ENCODE data around the gene CSH2.

CSH2 gene

GRCh38 chr17:63830904-63831491 lies 42.5 kb downstream of the CSH2 start:
- Histone ChIP-seq H3K27ac (ENCODE audit: low read depth, low read length) (no peak overlapping the region), H3K9me3 (ENCODE audit: control insufficient read depth, insufficient read depth, low read length) (no peaks in the 10 kb centered on the region), H3K9me2 (replicated peaks; ENCODE audit: control insufficient read depth, low read length) (no peaks in the 10 kb centered on the region), H4K20me1 (ENCODE audit: control insufficient read depth, insufficient read depth, low read depth, low read length) (peaks cover 7% of the 10 kb centered on the region; the same call in 1 of the 2 replicates), H3F3A (ENCODE audit: control insufficient read depth, insufficient read depth) (peaks cover 10% of the 10 kb centered on the region), H3K36me3 (ENCODE audit: control insufficient read depth, low read length) (peaks cover 88% of the 10 kb centered on the region), H3K79me2 (ENCODE audit: control insufficient read depth, low read length) (peaks cover 48% of the 10 kb centered on the region), H3K4me3 (ENCODE audit: low read length) (no peak overlapping the region), H3K27me3 (ENCODE audit: control insufficient read depth, low read length) (no peaks in the 10 kb centered on the region), H3K4me2 (ENCODE audit: low read length) (no peak overlapping the region), H3K4me1 (ENCODE audit: control insufficient read depth, low read length) (peaks cover 32% of the 10 kb centered on the region)
- no peak for TF ChIP-seq CTCF (IDR thresholded peaks at IDR 0.05; ENCODE audit: low read depth, low read length, poor library complexity, severe bottlenecking)
- no peak for TF ChIP-seq EZH2phosphoT487 (IDR thresholded peaks at IDR 0.05; ENCODE audit: borderline replicate concordance, low read length)

DNA sequence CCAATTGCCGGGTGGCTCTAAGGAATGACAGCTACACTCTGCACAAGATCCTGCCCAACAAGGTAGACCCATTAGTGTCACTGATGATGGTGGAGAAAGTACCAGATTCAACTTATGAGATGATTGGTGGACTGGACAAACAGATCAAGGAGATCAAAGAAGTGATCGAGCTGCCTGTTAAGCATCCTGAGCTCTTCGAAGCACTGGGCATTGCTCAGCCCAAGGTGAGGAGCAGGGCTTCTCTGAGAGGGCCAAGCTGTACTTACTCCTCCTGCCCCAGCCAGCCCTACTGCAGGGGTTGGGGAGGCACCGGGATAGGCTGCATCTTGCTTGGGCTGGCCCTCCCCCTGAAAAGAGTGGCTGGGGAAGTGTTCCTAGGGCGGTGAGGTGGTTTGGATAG lies 43.2 kb downstream of the CSH2 start:
- H3K4me3 ChIP-seq (ENCODE audit: low read length) = no peak overlapping the region
- H3K27me3 ChIP-seq (ENCODE audit: control insufficient read depth, low read length) = no peaks in the 10 kb centered on the region
- H3K27ac ChIP-seq (ENCODE audit: low read depth, low read length) = no peak overlapping the region
- H4K20me1 ChIP-seq (ENCODE audit: control insufficient read depth, insufficient read depth, low read depth, low read length) = peaks cover 7% of the 10 kb centered on the region; the same call in 1 of the 2 replicates
- peaks cover 36% of the 10 kb centered on the region for H3K4me1 ChIP-seq (ENCODE audit: control insufficient read depth, low read length)
- no peak overlapping the region for H3K4me2 ChIP-seq (ENCODE audit: low read length)
- TF ChIP-seq EZH2phosphoT487 (IDR thresholded peaks at IDR 0.05; ENCODE audit: borderline replicate concordance, low read length) = no peak
- TF ChIP-seq CTCF (IDR thresholded peaks at IDR 0.05; ENCODE audit: low read depth, low read length, poor library complexity, severe bottlenecking) = no peak
- peaks cover 87% of the 10 kb centered on the region for H3K36me3 ChIP-seq (ENCODE audit: control insufficient read depth, low read length)
- no peaks in the 10 kb centered on the region for H3K9me3 ChIP-seq (ENCODE audit: control insufficient read depth, insufficient read depth, low read length)
- H3K9me2 ChIP-seq (replicated peaks; ENCODE audit: control insufficient read depth, low read length) = no peaks in the 10 kb centered on the region
- peaks cover 54% of the 10 kb centered on the region for H3K79me2 ChIP-seq (ENCODE audit: control insufficient read depth, low read length)
- peaks cover 8% of the 10 kb centered on the region for H3F3A ChIP-seq (ENCODE audit: control insufficient read depth, insufficient read depth)

DNA sequence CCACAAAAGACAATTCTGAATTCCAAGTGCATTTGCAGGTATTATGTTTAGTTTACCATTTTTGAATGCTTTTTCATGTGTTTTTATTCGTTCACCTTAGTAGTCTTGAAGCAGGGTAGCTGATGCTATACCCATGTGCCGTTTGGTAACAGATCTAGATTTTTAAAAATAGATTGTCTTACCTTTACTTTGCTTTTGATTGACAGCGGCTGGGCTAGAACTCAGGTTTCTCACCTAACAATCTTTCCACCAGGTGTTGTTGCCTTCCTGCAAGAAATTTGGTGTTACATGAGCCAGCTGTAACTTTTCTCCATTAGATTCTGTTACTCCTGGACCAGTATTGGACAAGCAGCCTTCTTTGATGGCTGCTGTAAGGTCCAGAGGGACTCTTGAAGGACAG lies 44.5 kb downstream of the CSH2 start:
- peaks cover 60% of the 10 kb centered on the region for H3K79me2 ChIP-seq (ENCODE audit: control insufficient read depth, low read length)
- H4K20me1 ChIP-seq (ENCODE audit: control insufficient read depth, insufficient read depth, low read depth, low read length) = peaks cover 7% of the 10 kb centered on the region; the same call in 1 of the 2 replicates
- H3K27ac ChIP-seq (ENCODE audit: low read depth, low read length) = no peak overlapping the region
- H3K36me3 ChIP-seq (ENCODE audit: control insufficient read depth, low read length) = peaks cover 88% of the 10 kb centered on the region
- H3K9me3 ChIP-seq (ENCODE audit: control insufficient read depth, insufficient read depth, low read length) = no peaks in the 10 kb centered on the region
- H3F3A ChIP-seq (ENCODE audit: control insufficient read depth, insufficient read depth) = 0 out of 2 replicates have a peak, but pooled peaks cover 3% of the 10 kb centered on the region
- H3K9me2 ChIP-seq (replicated peaks; ENCODE audit: control insufficient read depth, low read length) = no peaks in the 10 kb centered on the region
- TF ChIP-seq CTCF (IDR thresholded peaks at IDR 0.05; ENCODE audit: low read depth, low read length, poor library complexity, severe bottlenecking) (no peak), EZH2phosphoT487 (IDR thresholded peaks at IDR 0.05; ENCODE audit: borderline replicate concordance, low read length) (no peak)
- peaks cover 31% of the 10 kb centered on the region for H3K4me1 ChIP-seq (ENCODE audit: control insufficient read depth, low read length)
- H3K27me3 ChIP-seq (ENCODE audit: control insufficient read depth, low read length) = no peaks in the 10 kb centered on the region
- H3K4me2 ChIP-seq (ENCODE audit: low read length) = peak overlapping the region; percentile 97
- H3K4me3 ChIP-seq (ENCODE audit: low read length) = peak overlapping the region; percentile 85
